Keratinocyte (primary cell): ENCODE data around the gene MSGN1.

Source experiments
- EZH2 ChIP-seq: IDR thresholded peaks from one replicate; pipeline ENCODE4 v1.6.1; 2012; ENCODE audit warnings: inconsistent platforms, mild to moderate bottlenecking, low read length, moderate library complexity
- TF ChIP-seq, protein P1 (sequence below), 3 experiments: IDR thresholded peaks in 1 of 3; conservative IDR thresholded peaks in 1 of 3; optimal IDR thresholded peaks in 1 of 3; 2 replicates in 2 of 3; 3 replicates in 1 of 3; pipeline versions ENCODE3 to v1.5.1; 2011; ENCODE audit warnings: low read length in 3 of 3, mild to moderate bottlenecking in 3 of 3, moderate library complexity in 2 of 3, control low read depth in 1 of 3, inconsistent platforms in 1 of 3; ENCODE audit not compliant: insufficient read depth in 2 of 3; ENCODE audit errors: extremely low read depth in 1 of 3

DNA sequence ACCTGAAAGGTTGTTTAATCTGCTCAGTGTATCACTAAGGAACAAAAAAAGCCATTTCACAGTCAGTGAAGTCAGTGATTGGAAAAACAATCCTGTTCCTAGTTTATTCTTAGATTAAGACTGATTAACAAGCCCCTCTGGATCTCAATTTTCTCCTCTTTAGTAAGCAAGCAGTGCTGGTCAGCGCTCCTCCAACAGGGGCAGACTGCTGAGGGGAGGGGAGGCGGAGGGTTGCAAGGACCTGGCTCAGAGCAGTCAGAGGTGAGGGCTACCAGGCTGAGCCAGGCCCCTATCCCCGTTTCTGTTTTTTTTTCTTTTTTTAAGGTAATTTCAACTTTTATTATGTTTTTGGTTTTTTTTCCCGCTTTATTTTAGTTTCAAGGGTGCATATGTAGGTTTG is 37.5 kb downstream of the MSGN1 start:
- TF ChIP-seq, protein P1, sequence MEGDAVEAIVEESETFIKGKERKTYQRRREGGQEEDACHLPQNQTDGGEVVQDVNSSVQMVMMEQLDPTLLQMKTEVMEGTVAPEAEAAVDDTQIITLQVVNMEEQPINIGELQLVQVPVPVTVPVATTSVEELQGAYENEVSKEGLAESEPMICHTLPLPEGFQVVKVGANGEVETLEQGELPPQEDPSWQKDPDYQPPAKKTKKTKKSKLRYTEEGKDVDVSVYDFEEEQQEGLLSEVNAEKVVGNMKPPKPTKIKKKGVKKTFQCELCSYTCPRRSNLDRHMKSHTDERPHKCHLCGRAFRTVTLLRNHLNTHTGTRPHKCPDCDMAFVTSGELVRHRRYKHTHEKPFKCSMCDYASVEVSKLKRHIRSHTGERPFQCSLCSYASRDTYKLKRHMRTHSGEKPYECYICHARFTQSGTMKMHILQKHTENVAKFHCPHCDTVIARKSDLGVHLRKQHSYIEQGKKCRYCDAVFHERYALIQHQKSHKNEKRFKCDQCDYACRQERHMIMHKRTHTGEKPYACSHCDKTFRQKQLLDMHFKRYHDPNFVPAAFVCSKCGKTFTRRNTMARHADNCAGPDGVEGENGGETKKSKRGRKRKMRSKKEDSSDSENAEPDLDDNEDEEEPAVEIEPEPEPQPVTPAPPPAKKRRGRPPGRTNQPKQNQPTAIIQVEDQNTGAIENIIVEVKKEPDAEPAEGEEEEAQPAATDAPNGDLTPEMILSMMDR (optimal IDR thresholded peaks at IDR 0.05 in 1 of 3, IDR thresholded peaks at IDR 0.05 in 1 of 3, conservative IDR thresholded peaks at IDR 0.05 in 1 of 3; ENCODE audit: extremely low read depth in 1 of 3, insufficient read depth in 2 of 3, low read length in 3 of 3) = no peak
- TF ChIP-seq EZH2 = no peak
